CD14-positive monocyte (primary cell): ENCODE data around the gene NUDT2. TPM values are rescaled to one million over a fixed set of nuclear protein-coding genes. Genes with fewer than 3 reads are reported as not detected.

Source experiments
- DNase-seq, 3 donors: peaks; one replicate each; pipeline ENCODE4 v3.0.0-alpha.2; 2011 to 2022
- H2AFZ ChIP-seq: 2 replicates; pipeline ENCODE4 v1.6.0; 2012; ENCODE audit warnings: mild to moderate bottlenecking, low read depth, low read length, inconsistent platforms; ENCODE audit not compliant: insufficient read depth, poor library complexity, severe bottlenecking
- H3K27ac ChIP-seq, 2 donors: 1 replicate in 1 of 2; 2 replicates in 1 of 2; pipeline ENCODE4 v1.5.1; 2012 to 2013; ENCODE audit warnings: low read length in 2 of 2, control low read depth in 1 of 2, inconsistent platforms in 1 of 2, low read depth in 1 of 2, mild to moderate bottlenecking in 1 of 2
- H3K27me3 ChIP-seq, 2 donors: one replicate each; pipeline versions ENCODE4 v1.6.0 to v1.6.1; 2011 to 2013; ENCODE audit warnings: low read length in 2 of 2; ENCODE audit not compliant: control insufficient read depth in 2 of 2, insufficient read depth in 2 of 2
- H3K36me3 ChIP-seq, 2 donors: replicated peaks in 1 of 2; 1 replicate in 1 of 2; 2 replicates in 1 of 2; pipeline versions ENCODE4 v1.5.1 to v1.6.1; 2012 to 2013; ENCODE audit warnings: low read length in 2 of 2, control low read depth in 1 of 2, inconsistent platforms in 1 of 2, mild to moderate bottlenecking in 1 of 2; ENCODE audit not compliant: insufficient read depth in 2 of 2, control insufficient read depth in 1 of 2
- H3K4me1 ChIP-seq, 2 donors: 1 replicate in 1 of 2; 2 replicates in 1 of 2; pipeline versions ENCODE4 v1.5.1 to v1.6.1; 2012 to 2013; ENCODE audit warnings: low read length in 2 of 2, control low read depth in 1 of 2, inconsistent platforms in 1 of 2, mild to moderate bottlenecking in 1 of 2, moderate library complexity in 1 of 2; ENCODE audit not compliant: insufficient read depth in 2 of 2, control insufficient read depth in 1 of 2
- H3K4me2 ChIP-seq: replicated peaks from 2 replicates; pipeline ENCODE3; 2012; ENCODE audit warnings: low read length, moderate library complexity, mild to moderate bottlenecking; ENCODE audit not compliant: poor library complexity, severe bottlenecking; ENCODE audit errors: extremely low read depth
- H3K4me3 ChIP-seq, 3 experiments: fragments of 200-600 bp in 1 of 3; sonication (generic) in 1 of 3; replicated peaks in 1 of 3; 1 replicate in 2 of 3; 2 replicates in 1 of 3; pipeline ENCODE4 v1.5.1; 2011 to 2013; ENCODE audit warnings: low read length in 3 of 3, mild to moderate bottlenecking in 3 of 3, control low read depth in 2 of 3, low read depth in 2 of 3, inconsistent platforms in 1 of 3, moderate library complexity in 1 of 3
- H3K79me2 ChIP-seq: 2 replicates; pipeline ENCODE4 v1.6.0; 2012; ENCODE audit warnings: mild to moderate bottlenecking, control low read depth, inconsistent platforms, low read length, moderate library complexity; ENCODE audit not compliant: insufficient read depth
- H3K9ac ChIP-seq: 2 replicates; pipeline ENCODE4 v1.6.0; 2017; ENCODE audit warnings: low read length, mild to moderate bottlenecking; ENCODE audit not compliant: insufficient read depth, poor library complexity, severe bottlenecking
- H3K9me3 ChIP-seq, 2 donors: replicated peaks in 1 of 2; 1 replicate in 1 of 2; 2 replicates in 1 of 2; pipeline versions ENCODE4 v1.5.1 to v1.6.1; 2012 to 2013; ENCODE audit warnings: low read length in 2 of 2, control low read depth in 1 of 2; ENCODE audit not compliant: control insufficient read depth in 1 of 2, insufficient read depth in 1 of 2
- H4K20me1 ChIP-seq: 2 replicates; pipeline ENCODE4 v1.6.0; 2012; ENCODE audit warnings: mild to moderate bottlenecking, low read length, control low read depth, moderate library complexity; ENCODE audit not compliant: insufficient read depth
- H3K27ac Mint-ChIP-seq, 7 donors: one replicate each; pipeline ENCODE4 v1.8.0; 2020; ENCODE audit warnings: mild to moderate bottlenecking in 7 of 7, mixed read lengths in 7 of 7, moderate library complexity in 6 of 7, inconsistent platforms in 2 of 7
- H3K27me3 Mint-ChIP-seq, 3 donors: one replicate each; pipeline ENCODE4 v1.8.0; 2021 to 2022; ENCODE audit warnings: low read depth in 3 of 3, mild to moderate bottlenecking in 3 of 3, mixed read lengths in 3 of 3, moderate library complexity in 3 of 3, inconsistent platforms in 1 of 3
- H3K36me3 Mint-ChIP-seq, 2 donors: one replicate each; pipeline ENCODE4 v1.8.0; 2020; ENCODE audit warnings: mixed read lengths in 2 of 2, inconsistent platforms in 1 of 2, mild to moderate bottlenecking in 1 of 2
- H3K4me1 Mint-ChIP-seq: one replicate; pipeline ENCODE4 v1.8.0; 2020; ENCODE audit warnings: mild to moderate bottlenecking, mixed read lengths
- H3K4me3 Mint-ChIP-seq, 2 donors: one replicate each; pipeline ENCODE4 v1.8.0; 2020; ENCODE audit warnings: mild to moderate bottlenecking in 2 of 2, mixed read lengths in 2 of 2, moderate library complexity in 1 of 2
- H3K9me3 Mint-ChIP-seq, 7 donors: one replicate each; pipeline ENCODE4 v1.8.0; 2020 to 2022; ENCODE audit warnings: mixed read lengths in 7 of 7, mild to moderate bottlenecking in 6 of 7, moderate library complexity in 6 of 7, inconsistent platforms in 2 of 7
- WGBS: methylation state at CpG from one replicate; pipeline ENCODE4 v1.1.5; 2013; ENCODE audit warnings: missing lambda C conversion rate; ENCODE audit not compliant: insufficient coverage; 5-methylcytosine and 5-hydroxymethylcytosine counted together
- intact Hi-C, 2 donors: fragments of 100-400 bp; cut with micrococcal nuclease; formaldehyde crosslinking; loops; one replicate each; pipeline versions ENCODE4 v1.15.0 to v1.15.1; 2023
- polyA plus RNA-seq, 3 donors: library from polyadenylated mRNA; depleted of rRNA in 1 of 3; unstranded in 2 of 3; stranded (reverse) in 1 of 3; fragments of 300-500 nt in 2 of 3; fragments of >200 nt in 1 of 3; fragmentation: Illumina TruSeq in 2 of 3; gene quantifications; 1 replicate in 2 of 3; 2 replicates in 1 of 3; pipeline ENCODE4 v1.2.3, GENCODE V29; 2012 to 2021
- TF ChIP-seq, protein P1 (sequence below): fragments of 200-600 bp; IDR thresholded peaks from one replicate; pipeline ENCODE4 v1.8.0; 2022; ENCODE audit warnings: antibody characterized with exemption, mild to moderate bottlenecking

Gene NUDT2
- polyA plus RNA-seq, 3 donors, result 24.4 to 56.9 (median 38.0) TPM

DNA sequence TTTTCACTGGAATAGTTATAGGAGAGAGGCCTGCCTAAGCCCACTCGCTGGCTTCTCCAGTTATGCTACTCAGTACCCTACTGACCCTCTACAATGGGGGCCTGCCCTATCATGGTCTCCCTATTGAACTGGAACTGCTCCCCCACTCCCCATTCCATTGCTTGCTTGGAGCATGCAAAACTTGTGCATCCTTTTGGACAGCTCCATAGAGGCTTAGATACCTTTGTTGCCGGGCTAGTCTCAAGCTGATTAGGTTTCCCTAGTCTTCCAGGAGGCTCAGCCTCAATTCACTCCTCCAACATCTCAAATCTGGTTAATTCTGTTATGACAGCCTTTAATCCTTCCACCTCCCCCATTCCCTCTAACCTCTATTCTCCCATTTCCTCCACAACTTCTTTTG is 40.2 kb upstream of the NUDT2 start:
- intact Hi-C loops, result no loop called here
- no peak overlapping the region for H2AFZ ChIP-seq
- no peaks in the 10 kb centered on the region for H3K79me2 ChIP-seq
- 100% methylated on average over 2 of the region's 2 CpGs for WGBS
- DNase-seq, result no peak
- H3K9me3 ChIP-seq, result no peaks in the 10 kb centered on the region
- H3K4me3 ChIP-seq, result no peak overlapping the region
- Mint-ChIP-seq H3K9me3 (peaks cover 0 to 3% (median 0%) of the 10 kb centered on the region in 7 donors), H3K4me3 (no peak overlapping the region), H3K36me3 (peaks cover 12 to 26% of the 10 kb centered on the region in 2 donors), H3K4me1 (peaks cover 5% of the 10 kb centered on the region), H3K27ac (peak overlapping the region in 2 of 7 donors; percentile 6 to 17), H3K27me3 (no peaks in the 10 kb centered on the region)
- TF ChIP-seq, protein P1, sequence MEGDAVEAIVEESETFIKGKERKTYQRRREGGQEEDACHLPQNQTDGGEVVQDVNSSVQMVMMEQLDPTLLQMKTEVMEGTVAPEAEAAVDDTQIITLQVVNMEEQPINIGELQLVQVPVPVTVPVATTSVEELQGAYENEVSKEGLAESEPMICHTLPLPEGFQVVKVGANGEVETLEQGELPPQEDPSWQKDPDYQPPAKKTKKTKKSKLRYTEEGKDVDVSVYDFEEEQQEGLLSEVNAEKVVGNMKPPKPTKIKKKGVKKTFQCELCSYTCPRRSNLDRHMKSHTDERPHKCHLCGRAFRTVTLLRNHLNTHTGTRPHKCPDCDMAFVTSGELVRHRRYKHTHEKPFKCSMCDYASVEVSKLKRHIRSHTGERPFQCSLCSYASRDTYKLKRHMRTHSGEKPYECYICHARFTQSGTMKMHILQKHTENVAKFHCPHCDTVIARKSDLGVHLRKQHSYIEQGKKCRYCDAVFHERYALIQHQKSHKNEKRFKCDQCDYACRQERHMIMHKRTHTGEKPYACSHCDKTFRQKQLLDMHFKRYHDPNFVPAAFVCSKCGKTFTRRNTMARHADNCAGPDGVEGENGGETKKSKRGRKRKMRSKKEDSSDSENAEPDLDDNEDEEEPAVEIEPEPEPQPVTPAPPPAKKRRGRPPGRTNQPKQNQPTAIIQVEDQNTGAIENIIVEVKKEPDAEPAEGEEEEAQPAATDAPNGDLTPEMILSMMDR, result no peak
- no peaks in the 10 kb centered on the region for H4K20me1 ChIP-seq
- H3K27ac ChIP-seq, result no peak overlapping the region
- H3K36me3 ChIP-seq, result peaks cover 0 to 4% of the 10 kb centered on the region in 2 donors
- no peak overlapping the region for H3K4me2 ChIP-seq
- no peak overlapping the region for H3K9ac ChIP-seq
- no peaks in the 10 kb centered on the region for H3K27me3 ChIP-seq
- peaks cover 12 to 24% of the 10 kb centered on the region in 2 donors for H3K4me1 ChIP-seq

DNA sequence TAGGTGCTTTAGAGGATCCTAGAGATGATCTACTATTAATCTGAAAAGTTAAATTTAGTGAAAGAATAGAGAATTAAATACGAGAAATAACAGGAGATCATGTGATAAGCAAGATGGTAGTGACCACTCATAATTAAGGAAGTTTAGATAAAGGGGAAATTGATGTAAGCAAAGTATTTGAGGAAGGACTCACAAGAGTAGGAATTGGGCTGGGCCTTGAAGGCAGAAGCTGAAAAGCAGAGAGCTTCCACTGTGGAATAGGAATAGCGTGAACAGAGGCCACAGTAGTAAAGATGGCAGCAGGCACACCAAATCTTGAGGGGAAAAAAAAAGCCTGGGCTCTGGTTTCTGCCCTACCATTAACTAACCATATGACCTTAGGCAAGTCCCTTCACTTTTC is 38.3 kb upstream of the NUDT2 start:
- H3K27me3 ChIP-seq, result no peaks in the 10 kb centered on the region
- Mint-ChIP-seq H3K27ac (no peak overlapping the region), H3K9me3 (no peaks in the 10 kb centered on the region), H3K4me3 (no peak overlapping the region), H3K27me3 (no peaks in the 10 kb centered on the region), H3K4me1 (peaks cover 5% of the 10 kb centered on the region), H3K36me3 (peaks cover 9 to 21% of the 10 kb centered on the region in 2 donors)
- intact Hi-C loops, result no loop called here
- H3K4me2 ChIP-seq, result peak overlapping the region; percentile 47
- no peaks in the 10 kb centered on the region for H3K9me3 ChIP-seq
- H3K36me3 ChIP-seq, result peaks cover 0 to 4% of the 10 kb centered on the region in 2 donors
- H3K9ac ChIP-seq, result no peak overlapping the region
- peaks cover 12 to 24% of the 10 kb centered on the region in 2 donors for H3K4me1 ChIP-seq
- peak overlapping the region in 1 of 2 donors; percentile 60 for H3K27ac ChIP-seq
- no peaks in the 10 kb centered on the region for H4K20me1 ChIP-seq
- H2AFZ ChIP-seq, result peak overlapping the region; percentile 38
- 0% methylated on average over 1 of the region's 2 CpGs for WGBS
- DNase-seq, result peak; percentile 41 to 71 (median 63)
- H3K79me2 ChIP-seq, result no peaks in the 10 kb centered on the region
- peak overlapping the region in 1 of 3 experiments; percentile 33 for H3K4me3 ChIP-seq
- TF ChIP-seq, protein P1, result no peak
